Measurements from ENCODE around the gene DAPK3.
A peak's percentile ranks its signal among the peaks of the same experiment; 100 is the strongest.
"Not testable (repeated sequence)": the region's sequence is repeated elsewhere in the genome, so short reads cannot be mapped to it uniquely, and the experiment has no call there.

DAPK3 gene

DNA sequence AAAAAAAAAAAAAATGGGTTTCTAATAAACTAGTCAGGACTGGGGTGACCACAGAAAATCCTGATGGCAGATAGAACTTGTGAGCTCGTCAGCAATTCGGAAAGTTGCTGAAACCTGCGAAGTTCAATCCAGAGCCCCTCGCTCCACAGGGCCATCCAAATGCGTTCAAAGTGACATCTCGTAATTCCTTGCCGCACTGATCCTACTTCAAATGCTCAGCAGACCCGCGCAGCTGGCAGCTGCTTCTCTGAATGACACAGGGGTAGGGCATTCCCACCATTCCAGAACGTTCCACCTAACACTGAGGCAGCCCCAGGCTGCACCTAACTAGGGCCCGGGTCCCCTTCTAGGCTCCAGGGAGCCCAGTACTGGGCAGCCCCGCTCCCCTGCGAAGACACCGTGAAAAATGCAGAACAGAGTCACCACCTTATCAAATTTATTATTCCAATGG is 4.8 kb upstream of the DAPK3 start:
- Histone ChIP-seq H3K4me1 (peaks cover 13% of the 10 kb centered on the region), H3K4me3 (ENCODE audit: low read depth, low read length) (no peak overlapping the region), H3K36me3 (peaks cover 61% of the 10 kb centered on the region), H3K9me3 (no peaks in the 10 kb centered on the region), H3K27me3 (no peaks in the 10 kb centered on the region)
- no peak for DNase-seq
- TF ChIP-seq, protein P1, sequence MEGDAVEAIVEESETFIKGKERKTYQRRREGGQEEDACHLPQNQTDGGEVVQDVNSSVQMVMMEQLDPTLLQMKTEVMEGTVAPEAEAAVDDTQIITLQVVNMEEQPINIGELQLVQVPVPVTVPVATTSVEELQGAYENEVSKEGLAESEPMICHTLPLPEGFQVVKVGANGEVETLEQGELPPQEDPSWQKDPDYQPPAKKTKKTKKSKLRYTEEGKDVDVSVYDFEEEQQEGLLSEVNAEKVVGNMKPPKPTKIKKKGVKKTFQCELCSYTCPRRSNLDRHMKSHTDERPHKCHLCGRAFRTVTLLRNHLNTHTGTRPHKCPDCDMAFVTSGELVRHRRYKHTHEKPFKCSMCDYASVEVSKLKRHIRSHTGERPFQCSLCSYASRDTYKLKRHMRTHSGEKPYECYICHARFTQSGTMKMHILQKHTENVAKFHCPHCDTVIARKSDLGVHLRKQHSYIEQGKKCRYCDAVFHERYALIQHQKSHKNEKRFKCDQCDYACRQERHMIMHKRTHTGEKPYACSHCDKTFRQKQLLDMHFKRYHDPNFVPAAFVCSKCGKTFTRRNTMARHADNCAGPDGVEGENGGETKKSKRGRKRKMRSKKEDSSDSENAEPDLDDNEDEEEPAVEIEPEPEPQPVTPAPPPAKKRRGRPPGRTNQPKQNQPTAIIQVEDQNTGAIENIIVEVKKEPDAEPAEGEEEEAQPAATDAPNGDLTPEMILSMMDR (IDR thresholded peaks at IDR 0.05; ENCODE audit: low read depth, low read length), result no peak

DNA sequence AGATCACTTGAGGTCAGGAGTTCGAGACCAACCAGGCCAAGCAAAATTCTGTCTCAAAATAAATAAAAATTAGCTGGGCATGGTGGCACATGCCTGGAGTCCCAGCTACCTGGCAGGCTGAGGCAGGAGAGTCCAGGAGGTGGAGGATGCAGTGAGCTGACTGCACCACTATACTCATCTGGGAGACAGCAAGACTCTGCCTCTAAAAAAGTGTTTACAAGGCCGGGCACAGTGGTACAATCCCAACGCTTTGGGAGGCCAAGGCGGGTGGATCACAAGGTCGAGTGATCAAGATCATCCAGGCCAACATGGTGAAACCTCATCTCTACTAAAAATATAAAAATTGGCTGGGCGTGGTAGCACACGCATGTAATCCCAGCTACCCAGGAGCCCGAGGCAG is 4.2 kb upstream of the DAPK3 start:
- no peaks in the 10 kb centered on the region for H3K9me3 ChIP-seq
- no peaks in the 10 kb centered on the region for H3K27me3 ChIP-seq
- no peak overlapping the region for H3K4me3 ChIP-seq (ENCODE audit: low read depth, low read length)
- peaks cover 56% of the 10 kb centered on the region for H3K36me3 ChIP-seq
- TF ChIP-seq, protein P1 (IDR thresholded peaks at IDR 0.05; ENCODE audit: low read depth, low read length), result no peak
- DNase-seq, result no peak
- H3K4me1 ChIP-seq, result peaks cover 13% of the 10 kb centered on the region

DNA sequence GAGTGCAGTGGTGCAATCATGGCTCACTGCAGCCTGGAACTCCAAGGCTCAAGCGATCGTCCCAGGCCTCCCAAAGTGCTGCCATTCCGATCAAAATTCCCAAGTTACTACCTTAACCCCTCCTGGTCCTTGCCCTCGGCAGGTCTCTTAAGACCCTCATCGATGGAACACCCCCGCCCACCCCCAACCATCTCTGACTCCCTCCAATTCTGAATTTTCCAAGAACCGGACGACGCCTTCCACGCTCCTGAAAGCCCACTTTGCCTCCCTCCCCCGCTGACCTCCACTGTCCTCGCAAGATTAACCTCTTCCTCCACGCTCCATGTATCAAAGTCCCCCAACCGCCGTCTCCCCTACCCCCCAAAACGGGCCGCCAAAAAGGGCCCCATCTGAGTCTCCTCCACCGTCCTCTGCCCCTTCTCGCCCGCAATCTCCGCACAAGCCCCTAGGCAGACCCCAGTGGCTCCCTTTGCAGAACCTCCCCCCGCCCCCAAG is 539 bp downstream of the DAPK3 start:
- Histone ChIP-seq H3K4me1 (no peaks in the 10 kb centered on the region), H3K27me3 (no peaks in the 10 kb centered on the region), H3K36me3 (peaks cover 40% of the 10 kb centered on the region), H3K4me3 (ENCODE audit: low read depth, low read length) (peak overlapping the region; percentile 87), H3K9me3 (no peaks in the 10 kb centered on the region)
- DNase-seq, result no peak
- TF ChIP-seq, protein P1 (IDR thresholded peaks at IDR 0.05; ENCODE audit: low read depth, low read length), result no peak

DNA sequence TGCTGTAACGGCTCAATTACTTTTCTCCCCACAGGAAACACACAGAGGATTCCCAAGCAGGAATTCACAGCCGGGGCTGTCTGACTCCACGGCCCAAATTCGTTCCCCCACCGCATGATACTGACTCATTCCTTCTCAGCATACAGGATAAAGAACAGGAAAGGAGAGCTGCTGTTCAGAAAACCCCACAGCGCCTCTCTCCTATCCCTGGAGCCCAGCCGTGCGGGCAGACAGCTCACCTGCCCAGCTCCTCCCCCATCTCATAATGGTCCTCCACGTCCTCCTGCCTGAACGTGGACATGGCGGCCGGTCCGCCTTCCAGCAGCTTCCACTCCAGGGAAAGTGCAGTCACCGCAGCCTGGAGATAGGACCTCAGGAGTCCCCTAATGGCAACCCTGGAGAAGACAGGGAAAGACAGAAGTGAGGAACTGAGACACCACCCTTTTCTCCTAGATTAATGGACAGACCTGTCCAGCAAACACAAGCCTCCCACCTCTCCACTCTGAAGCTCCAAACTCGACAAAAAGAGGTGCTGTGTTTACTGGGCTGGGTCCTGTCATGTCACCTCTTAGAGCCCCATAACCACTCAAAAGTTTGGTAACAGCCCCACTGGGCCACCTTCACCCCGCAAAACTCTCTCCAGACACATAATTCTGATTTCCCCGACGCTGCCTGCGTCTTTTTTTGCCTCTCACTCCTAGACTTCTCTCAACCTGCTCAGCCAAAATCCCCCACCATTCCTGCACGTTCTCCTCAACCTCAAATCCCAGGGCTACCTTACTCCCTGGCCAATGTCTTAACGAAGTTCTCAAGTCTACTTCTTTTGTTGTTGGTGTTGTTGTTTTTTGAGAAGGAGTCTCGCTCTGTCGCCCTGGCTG is 1.2 kb downstream of the DAPK3 start:
- no peak for DNase-seq
- H3K36me3 ChIP-seq, result peaks cover 43% of the 10 kb centered on the region
- no peaks in the 10 kb centered on the region for H3K27me3 ChIP-seq
- TF ChIP-seq, protein P1 (IDR thresholded peaks at IDR 0.05; ENCODE audit: low read depth, low read length), result peak; percentile 30; the same call in 1 of the 2 replicates
- H3K9me3 ChIP-seq, result no peaks in the 10 kb centered on the region
- no peaks in the 10 kb centered on the region for H3K4me1 ChIP-seq
- H3K4me3 ChIP-seq (ENCODE audit: low read depth, low read length), result peak overlapping the region; percentile 87

DNA sequence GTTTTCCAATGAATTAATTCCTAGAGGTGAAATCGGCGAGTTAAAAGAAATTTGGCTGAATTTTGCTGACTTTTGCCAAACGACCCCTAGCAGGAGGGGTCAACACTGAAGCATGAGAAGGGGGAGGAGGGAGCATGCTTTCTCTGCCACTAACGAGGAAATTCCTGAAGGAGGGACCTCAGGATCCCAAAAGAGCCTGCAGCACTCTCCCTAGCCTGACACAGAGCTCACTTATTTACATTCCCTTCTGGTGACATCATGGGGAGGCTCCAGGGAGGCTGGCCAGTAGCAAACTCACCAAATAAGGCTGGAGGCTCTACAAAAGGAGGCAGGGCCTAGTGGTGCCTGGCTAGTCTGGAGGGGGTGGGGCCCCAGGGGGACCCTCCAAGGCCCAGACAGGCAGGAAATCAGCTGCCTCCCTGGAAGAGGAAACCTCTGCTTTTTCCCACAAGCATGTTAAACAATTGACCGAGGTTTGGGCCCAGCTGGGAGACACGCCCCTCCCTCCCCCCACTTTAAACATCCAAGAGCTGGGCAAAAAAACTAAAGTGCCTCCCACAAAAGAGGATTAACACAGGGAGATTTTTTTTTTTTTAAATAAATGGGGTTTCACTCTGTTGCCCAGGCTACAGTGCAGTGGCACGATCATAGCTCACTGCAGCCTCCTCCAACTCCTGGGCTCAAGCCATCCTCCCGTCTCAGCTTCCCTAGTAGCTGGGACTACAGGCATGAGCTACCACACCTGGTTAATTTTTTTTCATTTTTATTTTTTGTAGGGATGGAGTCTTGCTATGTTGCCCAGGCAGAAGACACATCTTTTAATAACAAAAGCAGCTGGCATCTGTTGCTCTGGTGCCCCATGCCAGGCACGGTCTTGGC is 2.1 kb downstream of the DAPK3 start:
- peak; percentile 90 for DNase-seq
- H3K27me3 ChIP-seq, result no peaks in the 10 kb centered on the region
- no peak overlapping the region for H3K4me3 ChIP-seq (ENCODE audit: low read depth, low read length)
- no peaks in the 10 kb centered on the region for H3K9me3 ChIP-seq
- peaks cover 47% of the 10 kb centered on the region for H3K36me3 ChIP-seq
- TF ChIP-seq, protein P1 (IDR thresholded peaks at IDR 0.05; ENCODE audit: low read depth, low read length), result no peak
- H3K4me1 ChIP-seq, result no peaks in the 10 kb centered on the region

- DNase-seq; H3K27me3 ChIP-seq; H3K9me3 ChIP-seq; H3K4me1 ChIP-seq; H3K4me3 ChIP-seq (ENCODE audit: low read depth, low read length): not testable (repeated sequence)
- peaks cover 55% of the 10 kb centered on the region for H3K36me3 ChIP-seq
Measured at GRCh38 chr19:3967983-3968382, 2.9 kb downstream of the DAPK3 start.

All from BE2C (cell line).